ENCODE data around the gene CDKN2B. TPM values are rescaled to one million over a fixed set of nuclear protein-coding genes. Genes with fewer than 3 reads are reported as not detected.

The CDKN2B gene
- total and polyA plus RNA-seq, 2 of the 13 experiments (the other 11 are each of a cell fraction or from before 2014, with no cell fraction given): 1.4 to 1.5 TPM

DNA sequence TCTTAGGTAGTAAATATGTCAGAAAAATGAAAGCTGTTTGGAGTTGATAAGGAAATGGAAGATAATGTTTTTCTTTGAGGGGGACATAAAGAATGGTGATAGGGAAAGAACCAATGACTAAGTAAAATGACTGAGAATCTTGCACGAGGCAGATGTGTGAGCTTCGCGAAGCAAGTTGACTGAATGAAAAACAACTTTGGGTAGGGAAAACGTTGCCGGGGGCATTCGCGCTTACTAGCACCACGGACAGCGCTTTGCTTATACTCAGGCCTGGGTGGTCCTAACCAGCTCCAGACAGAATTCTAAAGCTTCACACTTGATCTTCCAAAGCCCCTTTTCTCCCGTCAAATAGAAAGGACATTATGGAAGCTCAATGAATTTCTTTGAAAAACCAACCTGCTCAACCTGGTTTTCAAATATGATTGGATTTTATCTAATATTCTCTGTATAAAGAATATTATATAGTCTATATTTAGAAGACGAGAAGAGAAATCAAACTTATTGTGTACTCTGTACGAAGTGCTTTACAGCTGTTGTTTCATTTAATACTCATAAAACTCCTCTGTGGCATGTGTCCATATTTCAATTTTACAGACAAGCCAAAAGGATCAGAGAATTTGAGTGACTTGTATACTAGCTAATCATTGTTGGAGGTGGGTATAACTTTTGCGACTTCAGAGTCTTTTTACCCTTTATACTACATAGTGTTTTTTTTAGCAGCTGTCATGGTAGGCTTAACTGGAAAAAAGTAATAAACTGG lies 1.9 kb upstream of the CDKN2B start (continued):
- TF ChIP-seq, protein P1, sequence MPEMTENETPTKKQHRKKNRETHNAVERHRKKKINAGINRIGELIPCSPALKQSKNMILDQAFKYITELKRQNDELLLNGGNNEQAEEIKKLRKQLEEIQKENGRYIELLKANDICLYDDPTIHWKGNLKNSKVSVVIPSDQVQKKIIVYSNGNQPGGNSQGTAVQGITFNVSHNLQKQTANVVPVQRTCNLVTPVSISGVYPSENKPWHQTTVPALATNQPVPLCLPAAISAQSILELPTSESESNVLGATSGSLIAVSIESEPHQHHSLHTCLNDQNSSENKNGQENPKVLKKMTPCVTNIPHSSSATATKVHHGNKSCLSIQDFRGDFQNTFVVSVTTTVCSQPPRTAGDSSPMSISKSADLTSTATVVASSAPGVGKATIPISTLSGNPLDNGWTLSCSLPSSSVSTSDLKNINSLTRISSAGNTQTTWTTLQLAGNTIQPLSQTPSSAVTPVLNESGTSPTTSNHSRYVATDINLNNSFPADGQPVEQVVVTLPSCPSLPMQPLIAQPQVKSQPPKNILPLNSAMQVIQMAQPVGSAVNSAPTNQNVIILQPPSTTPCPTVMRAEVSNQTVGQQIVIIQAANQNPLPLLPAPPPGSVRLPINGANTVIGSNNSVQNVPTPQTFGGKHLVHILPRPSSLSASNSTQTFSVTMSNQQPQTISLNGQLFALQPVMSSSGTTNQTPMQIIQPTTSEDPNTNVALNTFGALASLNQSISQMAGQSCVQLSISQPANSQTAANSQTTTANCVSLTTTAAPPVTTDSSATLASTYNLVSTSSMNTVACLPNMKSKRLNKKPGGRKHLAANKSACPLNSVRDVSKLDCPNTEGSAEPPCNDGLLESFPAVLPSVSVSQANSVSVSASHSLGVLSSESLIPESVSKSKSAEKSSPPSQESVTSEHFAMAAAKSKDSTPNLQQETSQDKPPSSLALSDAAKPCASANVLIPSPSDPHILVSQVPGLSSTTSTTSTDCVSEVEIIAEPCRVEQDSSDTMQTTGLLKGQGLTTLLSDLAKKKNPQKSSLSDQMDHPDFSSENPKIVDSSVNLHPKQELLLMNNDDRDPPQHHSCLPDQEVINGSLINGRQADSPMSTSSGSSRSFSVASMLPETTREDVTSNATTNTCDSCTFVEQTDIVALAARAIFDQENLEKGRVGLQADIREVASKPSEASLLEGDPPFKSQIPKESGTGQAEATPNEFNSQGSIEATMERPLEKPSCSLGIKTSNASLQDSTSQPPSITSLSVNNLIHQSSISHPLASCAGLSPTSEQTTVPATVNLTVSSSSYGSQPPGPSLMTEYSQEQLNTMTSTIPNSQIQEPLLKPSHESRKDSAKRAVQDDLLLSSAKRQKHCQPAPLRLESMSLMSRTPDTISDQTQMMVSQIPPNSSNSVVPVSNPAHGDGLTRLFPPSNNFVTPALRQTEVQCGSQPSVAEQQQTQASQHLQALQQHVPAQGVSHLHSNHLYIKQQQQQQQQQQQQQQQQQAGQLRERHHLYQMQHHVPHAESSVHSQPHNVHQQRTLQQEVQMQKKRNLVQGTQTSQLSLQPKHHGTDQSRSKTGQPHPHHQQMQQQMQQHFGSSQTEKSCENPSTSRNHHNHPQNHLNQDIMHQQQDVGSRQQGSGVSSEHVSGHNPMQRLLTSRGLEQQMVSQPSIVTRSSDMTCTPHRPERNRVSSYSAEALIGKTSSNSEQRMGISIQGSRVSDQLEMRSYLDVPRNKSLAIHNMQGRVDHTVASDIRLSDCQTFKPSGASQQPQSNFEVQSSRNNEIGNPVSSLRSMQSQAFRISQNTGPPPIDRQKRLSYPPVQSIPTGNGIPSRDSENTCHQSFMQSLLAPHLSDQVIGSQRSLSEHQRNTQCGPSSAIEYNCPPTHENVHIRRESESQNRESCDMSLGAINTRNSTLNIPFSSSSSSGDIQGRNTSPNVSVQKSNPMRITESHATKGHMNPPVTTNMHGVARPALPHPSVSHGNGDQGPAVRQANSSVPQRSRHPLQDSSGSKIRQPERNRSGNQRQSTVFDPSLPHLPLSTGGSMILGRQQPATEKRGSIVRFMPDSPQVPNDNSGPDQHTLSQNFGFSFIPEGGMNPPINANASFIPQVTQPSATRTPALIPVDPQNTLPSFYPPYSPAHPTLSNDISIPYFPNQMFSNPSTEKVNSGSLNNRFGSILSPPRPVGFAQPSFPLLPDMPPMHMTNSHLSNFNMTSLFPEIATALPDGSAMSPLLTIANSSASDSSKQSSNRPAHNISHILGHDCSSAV (CRISPR knock-in tag; IDR thresholded peaks at IDR 0.05; ENCODE audit: borderline replicate concordance): no peak
- TF ChIP-seq, protein P2, sequence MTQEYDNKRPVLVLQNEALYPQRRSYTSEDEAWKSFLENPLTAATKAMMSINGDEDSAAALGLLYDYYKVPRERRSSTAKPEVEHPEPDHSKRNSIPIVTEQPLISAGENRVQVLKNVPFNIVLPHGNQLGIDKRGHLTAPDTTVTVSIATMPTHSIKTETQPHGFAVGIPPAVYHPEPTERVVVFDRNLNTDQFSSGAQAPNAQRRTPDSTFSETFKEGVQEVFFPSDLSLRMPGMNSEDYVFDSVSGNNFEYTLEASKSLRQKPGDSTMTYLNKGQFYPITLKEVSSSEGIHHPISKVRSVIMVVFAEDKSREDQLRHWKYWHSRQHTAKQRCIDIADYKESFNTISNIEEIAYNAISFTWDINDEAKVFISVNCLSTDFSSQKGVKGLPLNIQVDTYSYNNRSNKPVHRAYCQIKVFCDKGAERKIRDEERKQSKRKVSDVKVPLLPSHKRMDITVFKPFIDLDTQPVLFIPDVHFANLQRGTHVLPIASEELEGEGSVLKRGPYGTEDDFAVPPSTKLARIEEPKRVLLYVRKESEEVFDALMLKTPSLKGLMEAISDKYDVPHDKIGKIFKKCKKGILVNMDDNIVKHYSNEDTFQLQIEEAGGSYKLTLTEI (CRISPR knock-in tag; conservative IDR thresholded peaks at IDR 0.05): no peak
- TF ChIP-seq, protein P3, sequence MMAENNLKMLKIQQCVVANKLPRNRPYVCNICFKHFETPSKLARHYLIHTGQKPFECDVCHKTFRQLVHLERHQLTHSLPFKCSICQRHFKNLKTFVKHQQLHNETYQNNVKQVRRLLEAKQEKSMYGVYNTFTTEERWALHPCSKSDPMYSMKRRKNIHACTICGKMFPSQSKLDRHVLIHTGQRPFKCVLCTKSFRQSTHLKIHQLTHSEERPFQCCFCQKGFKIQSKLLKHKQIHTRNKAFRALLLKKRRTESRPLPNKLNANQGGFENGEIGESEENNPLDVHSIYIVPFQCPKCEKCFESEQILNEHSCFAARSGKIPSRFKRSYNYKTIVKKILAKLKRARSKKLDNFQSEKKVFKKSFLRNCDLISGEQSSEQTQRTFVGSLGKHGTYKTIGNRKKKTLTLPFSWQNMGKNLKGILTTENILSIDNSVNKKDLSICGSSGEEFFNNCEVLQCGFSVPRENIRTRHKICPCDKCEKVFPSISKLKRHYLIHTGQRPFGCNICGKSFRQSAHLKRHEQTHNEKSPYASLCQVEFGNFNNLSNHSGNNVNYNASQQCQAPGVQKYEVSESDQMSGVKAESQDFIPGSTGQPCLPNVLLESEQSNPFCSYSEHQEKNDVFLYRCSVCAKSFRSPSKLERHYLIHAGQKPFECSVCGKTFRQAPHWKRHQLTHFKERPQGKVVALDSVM (CRISPR knock-in tag; IDR thresholded peaks at IDR 0.05): no peak
- TF ChIP-seq, protein P4, sequence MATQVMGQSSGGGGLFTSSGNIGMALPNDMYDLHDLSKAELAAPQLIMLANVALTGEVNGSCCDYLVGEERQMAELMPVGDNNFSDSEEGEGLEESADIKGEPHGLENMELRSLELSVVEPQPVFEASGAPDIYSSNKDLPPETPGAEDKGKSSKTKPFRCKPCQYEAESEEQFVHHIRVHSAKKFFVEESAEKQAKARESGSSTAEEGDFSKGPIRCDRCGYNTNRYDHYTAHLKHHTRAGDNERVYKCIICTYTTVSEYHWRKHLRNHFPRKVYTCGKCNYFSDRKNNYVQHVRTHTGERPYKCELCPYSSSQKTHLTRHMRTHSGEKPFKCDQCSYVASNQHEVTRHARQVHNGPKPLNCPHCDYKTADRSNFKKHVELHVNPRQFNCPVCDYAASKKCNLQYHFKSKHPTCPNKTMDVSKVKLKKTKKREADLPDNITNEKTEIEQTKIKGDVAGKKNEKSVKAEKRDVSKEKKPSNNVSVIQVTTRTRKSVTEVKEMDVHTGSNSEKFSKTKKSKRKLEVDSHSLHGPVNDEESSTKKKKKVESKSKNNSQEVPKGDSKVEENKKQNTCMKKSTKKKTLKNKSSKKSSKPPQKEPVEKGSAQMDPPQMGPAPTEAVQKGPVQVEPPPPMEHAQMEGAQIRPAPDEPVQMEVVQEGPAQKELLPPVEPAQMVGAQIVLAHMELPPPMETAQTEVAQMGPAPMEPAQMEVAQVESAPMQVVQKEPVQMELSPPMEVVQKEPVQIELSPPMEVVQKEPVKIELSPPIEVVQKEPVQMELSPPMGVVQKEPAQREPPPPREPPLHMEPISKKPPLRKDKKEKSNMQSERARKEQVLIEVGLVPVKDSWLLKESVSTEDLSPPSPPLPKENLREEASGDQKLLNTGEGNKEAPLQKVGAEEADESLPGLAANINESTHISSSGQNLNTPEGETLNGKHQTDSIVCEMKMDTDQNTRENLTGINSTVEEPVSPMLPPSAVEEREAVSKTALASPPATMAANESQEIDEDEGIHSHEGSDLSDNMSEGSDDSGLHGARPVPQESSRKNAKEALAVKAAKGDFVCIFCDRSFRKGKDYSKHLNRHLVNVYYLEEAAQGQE (IDR thresholded peaks at IDR 0.05; ENCODE audit: borderline replicate concordance in 1 of 2, low read depth in 1 of 2, low read length in 2 of 2): peak; percentile 84 to 99
- 0 out of 2 replicates have a peak, but pooled peaks have one; percentile 27 for TF ChIP-seq ELF3 (CRISPR knock-in tag; IDR thresholded peaks at IDR 0.05)
- TF ChIP-seq SMAD3 (CRISPR knock-in tag; IDR thresholded peaks at IDR 0.05): 0 out of 2 replicates have a peak, but pooled peaks have one; percentile 24
- peak; percentile 50; the same call in 1 of the 2 replicates for TF ChIP-seq TGIF2 (CRISPR knock-in tag; IDR thresholded peaks at IDR 0.05)
- TF ChIP-seq HNRNPLL (IDR thresholded peaks at IDR 0.05; ENCODE audit: low read depth, low read length, poor library complexity, severe bottlenecking): no peak
- TF ChIP-seq, protein P5, sequence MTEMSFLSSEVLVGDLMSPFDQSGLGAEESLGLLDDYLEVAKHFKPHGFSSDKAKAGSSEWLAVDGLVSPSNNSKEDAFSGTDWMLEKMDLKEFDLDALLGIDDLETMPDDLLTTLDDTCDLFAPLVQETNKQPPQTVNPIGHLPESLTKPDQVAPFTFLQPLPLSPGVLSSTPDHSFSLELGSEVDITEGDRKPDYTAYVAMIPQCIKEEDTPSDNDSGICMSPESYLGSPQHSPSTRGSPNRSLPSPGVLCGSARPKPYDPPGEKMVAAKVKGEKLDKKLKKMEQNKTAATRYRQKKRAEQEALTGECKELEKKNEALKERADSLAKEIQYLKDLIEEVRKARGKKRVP (CRISPR knock-in tag; IDR thresholded peaks at IDR 0.05): no peak
- TF ChIP-seq ZSCAN9 (CRISPR knock-in tag; IDR thresholded peaks at IDR 0.05; ENCODE audit: borderline replicate concordance): 0 out of 2 replicates have a peak, but pooled peaks have one; percentile 62
